ENCODE measurements around the gene GFOD1. TPM values are rescaled to one million over a fixed set of nuclear protein-coding genes. Genes with fewer than 3 reads are reported as not detected.

GFOD1 gene
- total RNA-seq, 1 donor from 2014 or later, result 8.4 TPM

GRCh38 chr6:13431861-13432465, 55.4 kb downstream of the GFOD1 start:
- intact Hi-C loops (cut with micrococcal nuclease), result no loop called here
- ATAC-seq (ENCODE audit: low read depth) (no peak), DNase-seq (no peak)
- ChIA-PET CTCF (no interaction called here), POLR2A (interaction anchor here (0.6 to 1.5 kb wide), 4 partner anchors 55 to 143 kb away, joined by 3 to 10 read pairs (median 4); partner anchors contain the start of genes GFOD1 and SIRT5)
- Mint-ChIP-seq H3K27ac (peak overlapping the region; percentile 84), H3K4me3 (peak overlapping the region; percentile 17), H3K9me3 (peaks cover 3% of the 10 kb centered on the region), H3K27me3 (no peaks in the 10 kb centered on the region), H3K4me1 (peaks cover 74% of the 10 kb centered on the region), H3K36me3 (ENCODE audit: low read depth) (no peaks in the 10 kb centered on the region)
- no peak for TF ChIP-seq CTCF (IDR thresholded peaks at IDR 0.05)

- ChIA-PET CTCF (no interaction called here), POLR2A (interaction anchor here (0.6 to 1.5 kb wide), 3 partner anchors 55 to 143 kb away, joined by 3 to 10 read pairs (median 3); partner anchors contain the start of gene SIRT5)
- peaks cover 77% of the 10 kb centered on the region for H3K4me1 Mint-ChIP-seq
- ATAC-seq (ENCODE audit: low read depth), result no peak
- peak overlapping the region; percentile 17 for H3K4me3 Mint-ChIP-seq
- H3K27me3 Mint-ChIP-seq, result no peaks in the 10 kb centered on the region
- H3K36me3 Mint-ChIP-seq (ENCODE audit: low read depth), result no peaks in the 10 kb centered on the region
- TF ChIP-seq CTCF (IDR thresholded peaks at IDR 0.05), result no peak
- intact Hi-C loops (cut with micrococcal nuclease), result no loop called here
- no peak for DNase-seq
- peaks cover 3% of the 10 kb centered on the region for H3K9me3 Mint-ChIP-seq
- peak overlapping the region; percentile 84 for H3K27ac Mint-ChIP-seq
Measured at GRCh38 chr6:13431059-13431656, 56.2 kb downstream of the GFOD1 start.

- POLR2A ChIA-PET, result interaction anchor here (1.2 to 2.5 kb wide), 4 partner anchors 34 to 145 kb away, joined by 4 to 23 read pairs (median 5); partner anchors contain the start of genes GFOD1, SIRT5 and TBC1D7
- H3K36me3 Mint-ChIP-seq (ENCODE audit: low read depth), result no peaks in the 10 kb centered on the region
- no peak for ATAC-seq (ENCODE audit: low read depth)
- intact Hi-C loops (cut with micrococcal nuclease), result loop anchor here (5.0 kb wide), 1 partner anchor 157 kb away; no protein-coding TSS in a partner anchor
- peaks cover 80% of the 10 kb centered on the region for H3K4me1 Mint-ChIP-seq
- peak overlapping the region; percentile 95 for H3K27ac Mint-ChIP-seq
- H3K9me3 Mint-ChIP-seq, result peaks cover under 1% of the 10 kb centered on the region
- peak overlapping the region; percentile 3 for H3K4me3 Mint-ChIP-seq
- DNase-seq, result no peak
- no peaks in the 10 kb centered on the region for H3K27me3 Mint-ChIP-seq
- no peak for TF ChIP-seq CTCF (IDR thresholded peaks at IDR 0.05)
- CTCF ChIA-PET, result interaction anchor here (1.1 to 2.2 kb wide), 4 partner anchors 46 to 99 kb away, joined by 3 to 8 read pairs (median 4); no protein-coding TSS in a partner anchor
Measured at GRCh38 chr6:13429406-13429753, 58.0 kb downstream of the GFOD1 start.

- Mint-ChIP-seq H3K4me1 (peaks cover 74% of the 10 kb centered on the region), H3K9me3 (no peaks in the 10 kb centered on the region), H3K27ac (peak overlapping the region; percentile 95), H3K36me3 (ENCODE audit: low read depth) (no peaks in the 10 kb centered on the region), H3K27me3 (no peaks in the 10 kb centered on the region), H3K4me3 (peak overlapping the region; percentile 80)
- TF ChIP-seq CTCF (IDR thresholded peaks at IDR 0.05), result no peak
- no peak for ATAC-seq (ENCODE audit: low read depth)
- CTCF ChIA-PET, result interaction anchor here (1.0 to 2.2 kb wide), 5 partner anchors 45 to 109 kb away, joined by 3 to 8 read pairs (median 5); no protein-coding TSS in a partner anchor
- peak; percentile 37 for DNase-seq
- POLR2A ChIA-PET, result interaction anchor here (0.9 to 2.5 kb wide), 6 partner anchors 25 to 146 kb away, joined by 4 to 23 read pairs (median 4); partner anchors contain the start of genes GFOD1, SIRT5 and TBC1D7
- intact Hi-C loops (cut with micrococcal nuclease), result loop anchor here (1.0 to 5.0 kb wide), 9 partner anchors 27 to 156 kb away; no protein-coding TSS in a partner anchor
Measured at GRCh38 chr6:13428583-13429405, 58.6 kb downstream of the GFOD1 start.
